GM12878 (cell line): Measurements from ENCODE around the gene IRX6. TPM values are rescaled to one million over a fixed set of nuclear protein-coding genes. Genes with fewer than 3 reads are reported as not detected.

Source experiments
- ATAC-seq: fragments of 200-7000 bp; cut with Tn5 transposase; 3 replicates; pipeline ENCODE4 v1.9.1; 2020; ENCODE audit warnings: mild to moderate bottlenecking, moderate library complexity
- BruUV-seq: library from RNA; stranded (reverse); fragments of 400-500 nt; replicated peaks from 2 replicates; lab custom pipeline; 2021; lab: Mats Ljungman, UMichigan
- CTCF ChIA-PET: fragments of 300-600 bp; sonication (Branson Sonifier 250); formaldehyde crosslinking; extraction: SDS; loops from one replicate; lab custom pipeline; 2021; ENCODE audit warnings: inconsistent platforms; lab: Yijun Ruan, JAX
- POLR2A ChIA-PET: fragments of 350-600 bp; formaldehyde crosslinking; extraction: SDS; loops from one replicate; lab custom pipeline; 2021; ENCODE audit warnings: inconsistent platforms; lab: Charles Lee
- RAD21 ChIA-PET: fragments of 300-600 bp; sonication (Branson Sonifier 250); formaldehyde crosslinking; loops from one replicate; lab custom pipeline; 2023; ENCODE audit warnings: antibody characterized with exemption; ENCODE audit not compliant: unreplicated experiment; lab: Charles Lee
- SMC1A ChIA-PET: fragments of 300-600 bp; sonication (Branson Sonifier 250); formaldehyde crosslinking; loops from one replicate; lab custom pipeline; 2023; ENCODE audit not compliant: unreplicated experiment, uncharacterized antibody; lab: Charles Lee
- DNase-seq: peaks from one replicate; pipeline ENCODE4 v3.0.0-alpha.2; 2011; ENCODE audit warnings: low read depth, low spot score
- FAIRE-seq: peaks from 3 replicates; lab custom pipeline; 2011; peaks lifted over from hg19 to GRCh38; lab: Jason Lieb, UNC
- H2AFZ ChIP-seq: 2 replicates; pipeline ENCODE4 v1.6.0; 2011; ENCODE audit warnings: low read depth, low read length, control low read depth; ENCODE audit not compliant: control insufficient read depth
- H3K27ac ChIP-seq: 2 replicates; pipeline ENCODE4 v1.5.1; 2011; ENCODE audit warnings: control low read depth; ENCODE audit not compliant: control insufficient read depth, insufficient read depth
- H3K27me3 ChIP-seq, 2 experiments: replicated peaks in 1 of 2; 2 replicates each; pipeline versions ENCODE4 v1.6.0 to v1.6.1; 2011; ENCODE audit warnings: low read length in 1 of 2; ENCODE audit not compliant: control insufficient read depth in 2 of 2, insufficient read depth in 2 of 2
- H3K36me3 ChIP-seq, 2 experiments: 2 replicates each; pipeline ENCODE4 v1.5.1; 2011; ENCODE audit warnings: low read length in 1 of 2; ENCODE audit not compliant: control insufficient read depth in 2 of 2, insufficient read depth in 2 of 2
- H3K4me1 ChIP-seq: 2 replicates; pipeline ENCODE4 v1.6.1; 2011; ENCODE audit warnings: mild to moderate bottlenecking, low read length, moderate library complexity, mixed read lengths; ENCODE audit not compliant: control insufficient read depth, insufficient read depth
- H3K4me2 ChIP-seq: 2 replicates; pipeline ENCODE4 v1.6.0; 2011; ENCODE audit warnings: control low read depth; ENCODE audit not compliant: control insufficient read depth, insufficient read depth
- H3K4me3 ChIP-seq: fragments of 200-600 bp; sonication (generic); 2 replicates; pipeline ENCODE4 v1.5.1; 2016
- H3K79me2 ChIP-seq: 2 replicates; pipeline ENCODE4 v1.6.0; 2011; ENCODE audit warnings: low read length; ENCODE audit not compliant: control insufficient read depth, insufficient read depth
- H3K9ac ChIP-seq: 2 replicates; pipeline ENCODE4 v1.8.0; 2011; ENCODE audit warnings: low read length, control low read depth, mixed read lengths; ENCODE audit not compliant: control insufficient read depth, insufficient read depth
- H3K9me3 ChIP-seq: replicated peaks from 3 replicates; pipeline ENCODE4 v1.5.1; 2011; ENCODE audit warnings: mild to moderate bottlenecking, low read length; ENCODE audit not compliant: control insufficient read depth, insufficient read depth
- H4K20me1 ChIP-seq: 2 replicates; pipeline ENCODE4 v1.6.0; 2011; ENCODE audit not compliant: control insufficient read depth, insufficient read depth
- ESRRA ChIP-seq: IDR thresholded peaks from 2 replicates; pipeline ENCODE4 v1.6.1; 2012; ENCODE audit warnings: mild to moderate bottlenecking, low read length, improper control_type of control experiment
- FOS ChIP-seq: IDR thresholded peaks from 3 replicates; pipeline ENCODE4 v1.6.1; 2011; ENCODE audit warnings: borderline replicate concordance; ENCODE audit not compliant: insufficient read length; ENCODE audit errors: extremely low read depth
- HDAC6 ChIP-seq: fragments of 200-600 bp; sonication (generic); IDR thresholded peaks from one replicate; pipeline ENCODE4 v1.8.0; 2017; ENCODE audit warnings: antibody characterized with exemption; ENCODE audit not compliant: unreplicated experiment
- IRF5 ChIP-seq: fragments of 450-650 bp; IDR thresholded peaks from 2 replicates; pipeline ENCODE4 v1.6.1; 2017; ENCODE audit warnings: borderline replicate concordance
- KAT2A ChIP-seq: conservative IDR thresholded peaks from 2 replicates; pipeline ENCODE4 v1.6.1; 2011; ENCODE audit warnings: low read depth, low read length; ENCODE audit not compliant: control insufficient read depth
- MAX ChIP-seq: IDR thresholded peaks from 2 replicates; pipeline ENCODE4 v1.6.1; 2012; ENCODE audit warnings: low read depth, low read length, improper control_type of control experiment
- PAX5 ChIP-seq: IDR thresholded peaks from 2 replicates; pipeline ENCODE4 v1.6.1; 2011; ENCODE audit warnings: low read depth, low read length, borderline replicate concordance
- RELB ChIP-seq: fragments of 450-650 bp; IDR thresholded peaks from 2 replicates; pipeline ENCODE4 v1.6.1; 2017; ENCODE audit warnings: low read depth, mild to moderate bottlenecking, moderate library complexity
- STAT1 ChIP-seq: fragments of 450-650 bp; conservative IDR thresholded peaks from 2 replicates; pipeline ENCODE4 v1.6.1; 2014; ENCODE audit warnings: antibody characterized with exemption, mild to moderate bottlenecking
- STAT3 ChIP-seq: IDR thresholded peaks from 2 replicates; pipeline ENCODE4 v1.6.1; 2011; ENCODE audit warnings: low read depth, low read length, improper control_type of control experiment
- ZBTB4 ChIP-seq: fragments of 450-650 bp; formaldehyde crosslinking; IDR thresholded peaks from 2 replicates; pipeline ENCODE4 v1.4.0; 2022; ENCODE audit warnings: mild to moderate bottlenecking, moderate library complexity
- ZNF207 ChIP-seq: fragments of 450-650 bp; IDR thresholded peaks from 2 replicates; pipeline ENCODE4 v1.6.1; 2014; ENCODE audit warnings: antibody characterized with exemption, mild to moderate bottlenecking, borderline replicate concordance
- ZNF592 ChIP-seq: fragments of 450-650 bp; IDR thresholded peaks from 2 replicates; pipeline ENCODE4 v1.6.1; 2017; ENCODE audit warnings: mild to moderate bottlenecking, moderate library complexity
- WGBS: methylation state at CpG from one replicate; pipeline ENCODE4 v1.1.6; 2016; ENCODE audit warnings: low lambda C conversion rate; ENCODE audit not compliant: insufficient replicate concordance, insufficient coverage; ENCODE audit errors: missing lambda C conversion rate; 5-methylcytosine and 5-hydroxymethylcytosine counted together
- in situ Hi-C: fragments of 300-500 bp; cut with MboI; formaldehyde crosslinking; loops from 9 replicates; pipeline ENCODE4 v1.14.3; 2018; ENCODE audit warnings: mixed read lengths
- intact Hi-C: fragments of 100-400 bp; cut with micrococcal nuclease; formaldehyde crosslinking; loops from one replicate; pipeline ENCODE4 v1.14.2; 2022; ENCODE audit not compliant: unreplicated experiment
- polyA plus RNA-seq, 11 experiments: library from polyadenylated mRNA; depleted of rRNA in 4 of 11; unstranded in 6 of 11; stranded (reverse) in 5 of 11; fragments of >200 nt; fragmentation: Nextera tagmentation in 4 of 11; fragmentation: Illumina TruSeq in 1 of 11; extraction: Ambion mirVana in 4 of 11; extraction: Trizol in 1 of 11; gene quantifications; 1 replicate in 1 of 11; 2 replicates in 10 of 11; pipeline versions ENCODE4 v1.2.1 to v1.2.3, GENCODE V29; 2011 to 2016; ENCODE audit warnings: inconsistent platforms in 2 of 11, missing spikeins in 2 of 11, low read depth in 1 of 11
- total RNA-seq, 4 experiments: library from RNA; depleted of rRNA in 3 of 4; stranded (reverse); fragments of >200 nt in 3 of 4; fragmentation: Illumina TruSeq in 1 of 4; extraction: Trizol in 1 of 4; gene quantifications; 2 replicates each; pipeline versions ENCODE4 v1.2.1 to v1.2.3, GENCODE V29; 2013 to 2021

The IRX6 gene
- total and polyA plus RNA-seq, 10 of the 15 experiments (the other 5 are each of a cell fraction or from before 2014, with no cell fraction given): not detected

- Histone ChIP-seq H3K27ac (no peak overlapping the region), H3K4me1 (no peaks in the 10 kb centered on the region), H3K79me2 (no peaks in the 10 kb centered on the region), H3K27me3 (no peaks in the 10 kb centered on the region), H3K4me3 (no peak overlapping the region), H4K20me1 (no peaks in the 10 kb centered on the region), H2AFZ (no peak overlapping the region), H3K9me3 (no peaks in the 10 kb centered on the region), H3K36me3 (no peaks in the 10 kb centered on the region), H3K4me2 (no peak overlapping the region), H3K9ac (no peak overlapping the region)
- ChIA-PET SMC1A (interaction anchor here (1.0 kb wide), 1 partner anchor 10 kb away, joined by 3 read pairs; no protein-coding TSS in a partner anchor), POLR2A (no interaction called here), RAD21 (no interaction called here), CTCF (no interaction called here)
- WGBS: 8% methylated on average over 7 of the region's 7 CpGs
- FAIRE-seq (no peak), ATAC-seq (no peak), DNase-seq (no peak)
- in situ Hi-C loops (no loop called here), intact Hi-C loops (no loop called here)
- BruUV-seq: no TSS peak
- TF ChIP-seq ESRRA: no peak
- no peak for TF ChIP-seq ZNF207
- no peak for TF ChIP-seq ZBTB4 (CRISPR knock-in tag)
- TF ChIP-seq ZNF592: no peak
- TF ChIP-seq HDAC6: no peak
- no peak for TF ChIP-seq STAT1
- no peak for TF ChIP-seq MAX
- no peak for TF ChIP-seq KAT2A
- TF ChIP-seq STAT3: no peak
- TF ChIP-seq IRF5: no peak
- no peak for TF ChIP-seq PAX5
- TF ChIP-seq RELB: no peak
- no peak for TF ChIP-seq FOS
These were observed 55.9 kb downstream of the IRX6 start for GRCh38 chr16:55379876-55380390.
